Lower lobe of right lung (tissue), 2 donors: ENCODE data around the gene CSTF3. TPM values are rescaled to one million over a fixed set of nuclear protein-coding genes. Genes with fewer than 3 reads are reported as not detected.

Experiments
- ATAC-seq, 2 donors: fragments of 200-7000 bp; cut with Tn5 transposase; one replicate each; pipeline ENCODE4 v1.9.1; 2020 to 2022; ENCODE audit warnings: mild to moderate bottlenecking in 2 of 2, moderate library complexity in 2 of 2
- DNase-seq: peaks from one replicate; pipeline ENCODE4 v3.0.0-alpha.2; 2020
- H3K27ac ChIP-seq: fragments of 200-600 bp; one replicate; pipeline ENCODE4 v1.8.0; 2022
- H3K27me3 ChIP-seq: fragments of 200-600 bp; one replicate; pipeline ENCODE4 v1.8.0; 2022; ENCODE audit warnings: low read depth
- H3K36me3 ChIP-seq: fragments of 200-600 bp; one replicate; pipeline ENCODE4 v1.8.0; 2022; ENCODE audit warnings: mild to moderate bottlenecking
- H3K4me1 ChIP-seq: fragments of 200-600 bp; one replicate; pipeline ENCODE4 v1.8.0; 2022
- H3K4me3 ChIP-seq: fragments of 200-600 bp; one replicate; pipeline ENCODE4 v1.8.0; 2022; ENCODE audit warnings: mild to moderate bottlenecking
- H3K9me3 ChIP-seq: fragments of 200-600 bp; one replicate; pipeline ENCODE4 v1.8.0; 2022
- intact Hi-C: fragments of 100-400 bp; cut with DNase I; formaldehyde crosslinking; loops from one replicate; pipeline ENCODE4 v1.11.0; 2022
- total RNA-seq: library from RNA; stranded (reverse); fragmentation: NEBNext Ultra II Directional; extraction: Animal tissue kit (Norgen Biotek cat#: 25700); gene quantifications from one replicate; pipeline ENCODE4 v1.2.1, GENCODE V29; 2021
- TF ChIP-seq, protein P1 (sequence below): fragments of 200-600 bp; IDR thresholded peaks from one replicate; pipeline ENCODE4 v1.8.0; 2022; ENCODE audit warnings: antibody characterized with exemption, mild to moderate bottlenecking
- donor health status: DM: no; HTN: yes; CAD: no; lungs with severe emphysema.

CSTF3 gene
- total RNA-seq, 1 donor from 2014 or later, result 20.4 TPM

DNA sequence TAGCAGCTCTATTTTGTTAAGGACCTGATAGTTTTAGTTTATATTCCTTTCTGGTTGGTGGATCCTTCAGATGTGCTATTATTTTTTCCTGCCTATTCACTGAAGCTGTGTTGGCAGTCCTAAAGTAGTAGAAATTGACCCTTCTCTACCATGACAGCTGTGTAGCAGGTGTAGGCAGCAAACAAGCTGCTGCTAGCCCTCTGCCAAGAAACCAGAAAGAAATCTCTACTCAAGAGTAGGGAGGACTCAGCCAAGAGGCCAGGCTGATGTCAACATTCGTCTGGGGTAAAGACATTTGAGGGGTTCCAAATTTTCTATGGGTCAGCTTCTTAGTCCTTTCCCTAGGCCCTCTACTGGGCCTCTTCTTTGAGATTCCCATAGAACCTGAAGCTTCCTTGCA is 51.2 kb downstream of the CSTF3 start:
- intact Hi-C loops, result no loop called here
- no peaks in the 10 kb centered on the region for H3K4me1 ChIP-seq
- DNase-seq (no peak), ATAC-seq (no peak)
- H3K4me3 ChIP-seq, result no peak overlapping the region
- H3K27ac ChIP-seq, result no peak overlapping the region
- H3K27me3 ChIP-seq, result no peaks in the 10 kb centered on the region
- no peaks in the 10 kb centered on the region for H3K36me3 ChIP-seq
- no peaks in the 10 kb centered on the region for H3K9me3 ChIP-seq
- TF ChIP-seq, protein P1, sequence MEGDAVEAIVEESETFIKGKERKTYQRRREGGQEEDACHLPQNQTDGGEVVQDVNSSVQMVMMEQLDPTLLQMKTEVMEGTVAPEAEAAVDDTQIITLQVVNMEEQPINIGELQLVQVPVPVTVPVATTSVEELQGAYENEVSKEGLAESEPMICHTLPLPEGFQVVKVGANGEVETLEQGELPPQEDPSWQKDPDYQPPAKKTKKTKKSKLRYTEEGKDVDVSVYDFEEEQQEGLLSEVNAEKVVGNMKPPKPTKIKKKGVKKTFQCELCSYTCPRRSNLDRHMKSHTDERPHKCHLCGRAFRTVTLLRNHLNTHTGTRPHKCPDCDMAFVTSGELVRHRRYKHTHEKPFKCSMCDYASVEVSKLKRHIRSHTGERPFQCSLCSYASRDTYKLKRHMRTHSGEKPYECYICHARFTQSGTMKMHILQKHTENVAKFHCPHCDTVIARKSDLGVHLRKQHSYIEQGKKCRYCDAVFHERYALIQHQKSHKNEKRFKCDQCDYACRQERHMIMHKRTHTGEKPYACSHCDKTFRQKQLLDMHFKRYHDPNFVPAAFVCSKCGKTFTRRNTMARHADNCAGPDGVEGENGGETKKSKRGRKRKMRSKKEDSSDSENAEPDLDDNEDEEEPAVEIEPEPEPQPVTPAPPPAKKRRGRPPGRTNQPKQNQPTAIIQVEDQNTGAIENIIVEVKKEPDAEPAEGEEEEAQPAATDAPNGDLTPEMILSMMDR, result no peak

DNA sequence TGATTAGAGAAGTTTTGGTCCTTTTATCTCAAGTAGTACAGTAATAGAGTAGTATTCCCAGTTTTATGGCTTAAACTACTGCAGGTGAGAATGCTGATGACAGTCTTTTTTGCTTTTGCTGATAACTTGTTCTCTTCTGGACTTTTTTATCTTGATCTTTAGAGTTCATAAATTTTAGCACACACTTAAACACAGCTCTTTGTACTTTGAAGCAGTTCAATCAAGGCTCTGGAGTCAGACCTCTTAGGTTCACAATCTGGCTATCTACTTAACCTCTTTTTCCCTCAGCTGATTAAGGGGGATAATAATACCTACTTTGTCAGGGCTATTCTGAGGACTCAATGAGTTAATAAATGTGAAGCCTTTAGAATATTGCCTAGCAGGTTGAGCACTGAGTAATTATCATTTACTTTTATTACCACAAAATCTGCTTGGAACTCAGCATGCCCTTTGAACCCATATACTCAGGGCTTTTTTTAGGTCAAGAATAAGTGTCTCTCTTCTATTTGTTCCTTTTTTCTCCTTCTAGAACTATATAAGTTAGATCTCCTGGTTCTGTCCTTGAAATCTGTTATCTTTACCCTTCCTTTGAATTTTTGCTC is 51.9 kb downstream of the CSTF3 start:
- Histone ChIP-seq H3K27me3 (no peaks in the 10 kb centered on the region), H3K4me3 (no peak overlapping the region), H3K27ac (no peak overlapping the region), H3K4me1 (no peaks in the 10 kb centered on the region), H3K36me3 (peaks cover 4% of the 10 kb centered on the region), H3K9me3 (no peaks in the 10 kb centered on the region)
- no peak for DNase-seq
- no peak for ATAC-seq
- intact Hi-C loops, result no loop called here
- TF ChIP-seq, protein P1, result no peak

DNA sequence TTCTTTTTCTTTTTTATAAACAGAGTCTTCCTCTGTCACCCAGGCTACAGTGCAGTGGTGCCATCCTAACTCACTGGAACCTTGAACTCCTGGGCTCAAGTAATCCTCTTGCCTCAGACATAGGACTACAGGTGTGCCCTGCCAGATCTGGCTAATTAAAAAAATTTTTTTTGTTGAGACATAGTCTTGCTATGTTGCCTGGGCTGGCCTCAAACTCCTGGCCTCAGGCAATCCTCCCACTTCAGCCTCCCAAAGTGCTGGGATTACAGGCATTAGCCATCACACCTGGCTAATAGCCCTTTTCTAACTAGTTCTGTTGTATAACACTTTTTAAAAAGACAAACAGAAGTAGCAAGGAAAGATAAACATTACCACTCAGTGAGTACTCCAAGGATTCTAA is 57.4 kb downstream of the CSTF3 start:
- no peak overlapping the region for H3K4me3 ChIP-seq
- intact Hi-C loops, result no loop called here
- DNase-seq (no peak), ATAC-seq (no peak)
- H3K4me1 ChIP-seq, result no peaks in the 10 kb centered on the region
- no peaks in the 10 kb centered on the region for H3K9me3 ChIP-seq
- peaks cover 56% of the 10 kb centered on the region for H3K36me3 ChIP-seq
- H3K27ac ChIP-seq, result no peak overlapping the region
- no peaks in the 10 kb centered on the region for H3K27me3 ChIP-seq
- TF ChIP-seq, protein P1, result no peak

DNA sequence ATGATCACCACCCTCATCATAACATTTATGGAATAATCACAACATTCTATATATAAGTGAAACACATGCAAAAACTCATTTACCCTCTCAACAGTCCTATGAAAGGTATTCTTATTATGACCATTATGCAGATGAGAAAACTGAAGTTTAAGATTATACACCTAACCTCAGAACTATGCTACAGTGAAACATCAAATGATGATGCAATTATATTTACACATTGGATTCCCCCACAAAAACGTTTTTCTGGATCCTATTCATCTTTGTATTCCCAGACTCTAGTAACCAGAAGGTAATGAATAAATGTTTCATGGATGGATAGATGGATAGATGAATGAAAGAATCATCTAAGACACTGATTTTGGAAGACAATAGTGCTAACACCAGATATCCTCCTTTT is 67.1 kb downstream of the CSTF3 start:
- TF ChIP-seq, protein P1, result no peak
- no peaks in the 10 kb centered on the region for H3K27me3 ChIP-seq
- peaks cover 66% of the 10 kb centered on the region for H3K36me3 ChIP-seq
- intact Hi-C loops, result no loop called here
- H3K9me3 ChIP-seq, result no peaks in the 10 kb centered on the region
- H3K27ac ChIP-seq, result no peak overlapping the region
- no peak for ATAC-seq
- H3K4me1 ChIP-seq, result no peaks in the 10 kb centered on the region
- H3K4me3 ChIP-seq, result no peak overlapping the region
- no peak for DNase-seq

DNA sequence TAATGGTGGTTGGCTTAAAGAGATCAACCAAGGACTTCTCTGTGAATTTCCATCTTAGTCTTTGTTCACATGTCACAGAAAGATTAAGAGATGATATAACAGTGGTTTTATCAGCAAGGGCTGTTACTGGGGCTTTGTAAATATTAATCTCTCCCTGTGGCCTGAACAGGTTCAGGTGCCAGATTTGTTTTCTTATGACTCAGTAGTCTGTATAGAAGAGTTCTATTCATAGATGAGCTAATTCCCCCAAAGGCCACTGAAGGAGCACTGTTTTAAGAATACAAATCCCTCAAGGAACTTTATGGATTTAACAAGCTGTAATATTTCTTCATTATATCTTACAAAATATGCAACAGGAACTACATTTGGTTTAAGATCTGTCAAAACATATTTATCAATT is 71.5 kb downstream of the CSTF3 start:
- intact Hi-C loops, result no loop called here
- TF ChIP-seq, protein P1, result no peak
- Histone ChIP-seq H3K27ac (no peak overlapping the region), H3K9me3 (no peaks in the 10 kb centered on the region), H3K27me3 (no peaks in the 10 kb centered on the region), H3K4me1 (no peaks in the 10 kb centered on the region), H3K36me3 (peaks cover 38% of the 10 kb centered on the region), H3K4me3 (no peak overlapping the region)
- no peak for DNase-seq
- ATAC-seq, result no peak

DNA sequence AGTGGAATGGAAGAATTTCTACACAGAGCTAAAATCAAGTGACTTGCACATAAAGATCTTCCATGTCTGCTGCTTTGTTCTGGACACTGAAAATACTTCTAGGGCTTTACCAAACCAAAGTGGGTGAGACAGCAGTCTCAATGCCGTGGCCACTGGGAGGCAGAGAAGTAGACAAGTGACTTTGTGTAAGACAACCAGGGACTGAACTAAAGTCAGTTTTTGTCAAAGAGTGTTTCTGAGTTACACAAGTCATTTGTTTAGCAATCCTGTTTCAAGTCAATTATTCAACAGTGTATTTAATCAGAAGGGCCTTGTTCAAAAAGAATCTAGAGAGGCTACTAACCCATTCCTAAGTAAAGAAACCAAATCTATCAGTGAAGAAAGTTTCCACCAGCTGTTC is 75.3 kb downstream of the CSTF3 start:
- peak; percentile 54 to 62 for ATAC-seq
- H3K36me3 ChIP-seq, result peaks cover 53% of the 10 kb centered on the region

More for the DNA sequence above, 75.3 kb downstream of the CSTF3 start:
- TF ChIP-seq, protein P1, result no peak
- H3K27me3 ChIP-seq, result no peaks in the 10 kb centered on the region
- H3K27ac ChIP-seq, result no peak overlapping the region
- no peaks in the 10 kb centered on the region for H3K9me3 ChIP-seq
- intact Hi-C loops, result no loop called here
- H3K4me1 ChIP-seq, result no peaks in the 10 kb centered on the region
- no peak overlapping the region for H3K4me3 ChIP-seq
- DNase-seq, result no peak
